NCI-H1105 (cell line): Measurements from ENCODE around the gene VASN.

Source experiments
- DNase-seq: peaks from one replicate; lab custom pipeline; 2025; lab: John Stamatoyannopoulos, UW

VASN gene

GRCh38 chr16:4372578-4373355 is 1.1 kb downstream of the VASN start:
- DNase-seq: peak; percentile 45

DNA sequence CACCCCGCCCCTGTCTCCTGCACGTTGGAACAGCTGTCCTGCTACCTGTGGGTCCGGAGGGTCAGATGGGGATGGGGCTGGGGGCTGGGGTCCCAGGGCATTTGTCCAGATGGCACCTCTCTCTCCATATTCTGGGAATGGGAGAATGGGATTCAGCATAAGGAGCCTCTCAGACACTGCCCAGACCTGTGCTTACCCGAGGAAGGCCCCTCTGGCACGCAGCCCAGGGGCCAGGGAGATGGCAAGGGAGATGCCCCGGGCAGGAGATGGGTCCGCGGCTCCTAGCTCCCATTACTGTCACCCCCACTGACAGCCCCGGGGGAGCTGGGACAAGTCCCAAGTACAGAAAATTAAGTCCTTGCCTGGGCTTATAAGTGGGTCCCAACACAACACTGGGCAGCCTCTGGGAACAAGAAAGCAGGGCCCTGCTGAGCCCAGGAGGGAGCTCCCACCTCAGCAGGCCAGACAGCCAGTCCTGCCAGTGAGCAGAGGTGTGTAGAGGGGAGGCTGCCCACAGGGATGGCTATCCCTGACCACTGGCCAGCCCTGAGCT is 1.8 kb downstream of the VASN start:
- no peak for DNase-seq

DNA sequence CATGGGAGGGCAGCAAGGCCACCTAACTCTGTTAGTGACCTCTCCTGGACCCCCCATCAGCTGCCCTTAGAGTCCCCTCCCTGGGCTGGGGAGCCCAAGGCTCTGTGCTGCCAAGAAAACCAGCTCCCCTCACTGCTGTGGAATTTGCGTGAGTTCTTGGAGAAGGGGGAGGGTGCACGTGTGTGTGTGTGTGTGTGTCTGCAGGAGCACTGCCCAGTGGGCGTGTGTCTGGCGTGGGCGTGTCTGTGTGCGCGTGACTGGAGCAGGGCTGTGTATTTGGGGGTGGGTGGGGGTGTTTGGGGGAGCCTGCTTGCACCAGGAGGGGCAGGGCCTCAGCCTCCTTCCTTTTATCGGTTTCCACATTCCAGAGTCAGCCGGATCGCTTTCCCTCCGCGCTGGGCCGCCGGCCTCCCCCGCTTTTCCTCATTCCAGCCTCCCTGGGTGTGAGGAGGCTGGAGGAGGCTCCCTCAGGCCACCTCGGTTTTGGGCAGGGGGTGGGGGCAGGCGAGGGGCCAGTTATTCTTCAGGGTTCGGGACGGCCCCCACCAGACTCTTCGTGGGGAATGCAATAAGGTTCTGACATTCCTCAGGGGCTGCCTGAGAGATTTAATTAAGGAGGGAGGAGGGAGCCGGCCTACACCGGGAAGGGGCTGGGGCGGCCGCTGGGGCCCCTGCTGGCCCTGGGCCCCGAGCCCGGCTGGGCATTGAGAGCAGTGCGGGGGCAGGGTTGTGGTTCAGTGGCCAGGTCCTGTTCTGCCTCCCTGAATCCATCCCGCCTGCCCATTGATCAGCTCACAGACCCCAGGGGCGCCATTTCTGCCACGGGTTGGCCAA is 2.5 kb downstream of the VASN start:
- no peak for DNase-seq

GRCh38 chr16:4375717-4376116 is 4.1 kb downstream of the VASN start:
- no peak for DNase-seq

DNA sequence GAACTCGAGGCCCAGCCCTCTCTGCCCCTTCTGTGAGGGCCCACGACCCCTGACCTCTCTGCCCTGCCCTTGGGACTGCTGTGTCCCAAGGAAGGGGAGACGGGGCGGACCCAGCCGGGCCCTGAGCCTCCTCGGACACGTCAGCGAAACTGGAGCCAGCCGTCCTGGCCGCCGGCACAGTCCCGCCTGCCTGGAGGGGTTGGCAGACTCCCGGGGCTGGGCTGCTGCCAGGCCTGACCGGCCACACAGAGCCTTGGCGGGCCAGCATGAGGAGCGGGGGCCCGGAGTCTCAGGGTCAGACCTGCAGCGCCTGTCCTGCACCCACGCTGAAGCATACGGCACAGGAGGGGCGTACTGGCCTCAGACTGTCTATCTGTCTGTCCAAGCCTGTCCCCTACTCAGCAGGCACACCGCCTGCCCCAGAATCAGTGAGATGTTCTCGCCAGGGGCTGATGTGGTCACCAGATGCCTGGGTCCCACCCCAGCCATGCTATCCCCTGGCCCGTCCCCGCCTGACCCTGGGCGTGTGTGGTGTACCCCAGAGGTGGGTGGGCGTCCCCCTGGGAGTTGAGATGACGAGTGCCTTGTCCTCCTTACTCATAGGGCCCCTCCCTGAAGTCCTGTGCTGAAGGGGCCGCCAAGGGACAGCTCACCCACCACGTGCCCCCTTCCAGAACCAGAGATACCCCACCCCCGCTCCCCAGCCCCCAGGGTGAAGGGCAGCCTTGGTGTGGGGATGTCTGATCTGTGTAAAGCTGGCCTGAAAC is 4.7 kb downstream of the VASN start:
- no peak for DNase-seq

DNA sequence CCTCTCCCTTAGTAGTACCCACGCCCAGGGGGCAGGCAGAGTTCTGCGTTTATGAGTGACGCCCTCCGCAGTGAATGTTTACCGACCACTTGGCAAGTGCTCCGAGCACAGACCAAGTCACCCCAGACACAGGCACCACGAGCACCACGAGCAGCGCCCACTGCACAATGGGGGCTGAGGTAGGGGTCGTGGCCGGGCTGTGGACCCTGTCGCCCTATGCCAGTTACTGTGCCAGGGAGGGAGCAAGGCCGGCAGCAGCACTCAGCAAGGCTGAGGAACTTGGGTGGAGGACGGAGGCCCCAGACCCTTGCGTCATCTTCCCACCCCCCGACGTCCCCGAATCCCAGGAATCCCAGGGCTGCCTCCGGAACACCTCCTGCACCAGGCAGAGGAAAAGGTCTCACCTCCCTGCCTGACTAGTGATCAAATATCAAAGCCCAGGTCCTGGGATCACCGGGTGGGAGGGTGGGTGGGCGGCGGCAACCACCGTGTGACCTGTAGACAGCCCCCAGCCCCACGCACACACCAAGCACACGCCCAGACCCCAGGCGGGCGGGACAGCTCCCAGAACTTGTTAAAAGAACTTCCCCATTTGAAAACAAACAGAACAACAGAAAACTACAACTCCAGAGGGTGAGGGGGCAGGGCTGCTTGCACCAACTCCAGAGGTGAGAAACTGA is 5.4 kb downstream of the VASN start:
- no peak for DNase-seq

GRCh38 chr16:4377573-4378154 is 6.0 kb downstream of the VASN start:
- no peak for DNase-seq

DNA sequence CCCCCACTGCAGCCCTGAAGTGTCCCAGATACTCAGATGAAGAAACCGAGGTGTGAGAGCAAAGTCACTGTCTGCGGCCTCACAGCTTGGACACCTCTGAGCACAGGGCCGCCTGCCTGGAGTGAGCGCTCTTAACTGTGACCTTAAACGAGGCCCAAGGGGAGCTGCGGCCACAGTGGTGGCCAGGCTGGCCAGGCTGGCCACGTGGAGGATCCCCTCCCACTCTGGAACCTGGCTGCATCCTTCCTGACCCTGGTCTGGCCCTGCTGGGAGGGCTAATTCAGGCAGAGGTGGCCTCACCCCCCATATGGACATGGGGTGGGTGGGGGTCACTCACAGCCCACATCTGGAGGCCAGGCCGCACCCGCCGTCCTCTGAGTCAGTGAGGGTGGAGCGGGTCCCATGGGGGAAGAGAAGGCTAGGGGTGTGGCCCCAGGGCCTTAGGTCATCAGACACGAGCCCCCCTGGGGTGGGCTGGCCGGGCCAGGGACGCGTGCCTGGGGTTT is 6.6 kb downstream of the VASN start:
- no peak for DNase-seq

- no peak for DNase-seq
Measured at GRCh38 chr16:4378999-4379690, 7.5 kb downstream of the VASN start.

DNA sequence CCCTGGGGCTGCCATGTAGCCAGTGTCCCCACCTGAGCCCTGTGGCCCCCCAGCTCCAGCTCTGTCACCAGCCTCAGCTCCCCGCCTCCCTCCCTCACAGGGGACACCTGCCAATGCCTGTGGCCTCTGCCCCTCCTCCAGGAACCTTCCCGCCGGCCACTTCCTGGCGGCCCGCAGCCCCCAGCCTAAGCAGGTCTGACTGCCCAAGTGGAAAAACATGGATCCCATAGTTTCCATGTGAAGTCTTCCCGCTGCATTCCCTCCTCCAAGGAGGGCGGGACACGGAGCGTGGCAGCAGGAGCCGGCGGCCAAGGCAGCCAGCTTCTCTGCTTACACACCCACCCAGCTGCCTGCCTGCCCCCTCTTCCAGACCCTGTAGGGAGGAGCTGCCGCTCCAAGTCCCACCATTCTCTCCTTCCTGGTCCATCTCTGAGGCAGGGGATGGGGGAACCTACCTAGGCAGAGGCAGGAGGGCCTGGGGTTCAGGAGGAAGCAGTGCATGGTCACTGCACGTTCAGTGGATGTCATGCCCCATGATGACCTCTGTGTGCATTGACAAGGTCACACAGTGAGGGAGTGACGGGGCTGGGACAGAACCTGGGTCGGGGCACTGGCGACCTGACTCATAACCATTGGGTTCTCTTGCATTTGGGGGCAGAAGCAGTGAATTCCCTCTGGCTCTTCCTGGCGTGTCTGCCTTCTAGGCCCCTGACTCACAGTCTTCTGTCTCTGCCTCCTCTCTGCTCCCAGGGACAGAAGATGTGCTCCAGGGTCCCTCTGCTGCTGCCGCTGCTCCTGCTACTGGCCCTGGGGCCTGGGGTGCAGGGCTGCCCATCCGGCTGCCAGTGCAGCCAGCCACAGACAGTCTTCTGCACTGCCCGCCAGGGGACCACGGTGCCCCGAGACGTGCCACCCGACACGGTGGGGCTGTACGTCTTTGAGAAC is 8.7 kb downstream of the VASN start:
- DNase-seq: no peak

- DNase-seq: no peak
Measured at GRCh38 chr16:4381072-4381934, 9.7 kb downstream of the VASN start.

DNA sequence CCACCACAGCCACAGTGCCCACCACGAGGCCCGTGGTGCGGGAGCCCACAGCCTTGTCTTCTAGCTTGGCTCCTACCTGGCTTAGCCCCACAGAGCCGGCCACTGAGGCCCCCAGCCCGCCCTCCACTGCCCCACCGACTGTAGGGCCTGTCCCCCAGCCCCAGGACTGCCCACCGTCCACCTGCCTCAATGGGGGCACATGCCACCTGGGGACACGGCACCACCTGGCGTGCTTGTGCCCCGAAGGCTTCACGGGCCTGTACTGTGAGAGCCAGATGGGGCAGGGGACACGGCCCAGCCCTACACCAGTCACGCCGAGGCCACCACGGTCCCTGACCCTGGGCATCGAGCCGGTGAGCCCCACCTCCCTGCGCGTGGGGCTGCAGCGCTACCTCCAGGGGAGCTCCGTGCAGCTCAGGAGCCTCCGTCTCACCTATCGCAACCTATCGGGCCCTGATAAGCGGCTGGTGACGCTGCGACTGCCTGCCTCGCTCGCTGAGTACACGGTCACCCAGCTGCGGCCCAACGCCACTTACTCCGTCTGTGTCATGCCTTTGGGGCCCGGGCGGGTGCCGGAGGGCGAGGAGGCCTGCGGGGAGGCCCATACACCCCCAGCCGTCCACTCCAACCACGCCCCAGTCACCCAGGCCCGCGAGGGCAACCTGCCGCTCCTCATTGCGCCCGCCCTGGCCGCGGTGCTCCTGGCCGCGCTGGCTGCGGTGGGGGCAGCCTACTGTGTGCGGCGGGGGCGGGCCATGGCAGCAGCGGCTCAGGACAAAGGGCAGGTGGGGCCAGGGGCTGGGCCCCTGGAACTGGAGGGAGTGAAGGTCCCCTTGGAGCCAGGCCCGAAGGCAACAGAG is 10.5 kb downstream of the VASN start:
- DNase-seq: no peak

- DNase-seq: no peak
Measured at GRCh38 chr16:4382795-4383357, 11.2 kb downstream of the VASN start.

DNA sequence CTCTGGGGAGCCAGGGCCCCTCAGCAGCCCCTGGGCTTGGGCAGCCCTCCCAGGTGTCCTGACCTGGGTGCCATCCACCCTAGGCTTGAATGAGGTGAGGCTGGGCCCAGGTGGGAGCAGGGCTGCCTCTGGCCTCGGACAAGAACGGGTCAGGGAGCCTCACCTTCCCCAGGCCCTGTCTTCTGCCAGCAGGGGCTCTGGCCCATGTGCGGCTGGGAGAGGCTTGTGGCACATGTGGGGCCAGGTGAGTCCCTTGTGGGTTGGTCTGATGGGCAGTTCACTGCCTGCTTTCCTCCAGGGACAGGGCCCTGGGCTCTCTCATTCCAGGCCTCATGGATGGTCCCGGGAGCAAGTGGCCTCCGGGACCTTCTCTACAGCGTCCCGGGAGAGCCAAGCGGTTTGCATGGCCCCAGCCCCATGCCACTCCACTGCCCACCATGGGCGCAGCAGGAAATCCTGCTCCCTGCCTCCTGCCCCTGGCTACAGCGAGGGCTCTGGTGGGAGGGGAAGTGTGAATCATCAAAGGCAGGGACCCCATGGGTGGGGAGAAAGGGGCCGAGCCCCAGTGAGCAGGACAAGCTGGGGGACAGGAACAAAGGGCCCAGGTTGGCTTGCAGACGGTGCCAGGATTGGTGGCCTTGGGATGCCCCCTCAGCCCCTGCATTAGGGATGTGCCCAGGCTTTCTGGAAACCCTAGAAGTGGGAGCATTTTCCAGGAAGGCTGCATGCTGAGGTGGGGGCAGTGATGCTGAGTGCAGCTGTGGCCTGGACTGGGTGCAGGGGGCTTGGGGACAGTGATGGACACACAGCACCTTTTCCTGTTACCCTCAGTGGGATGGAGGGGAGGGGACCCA is 12.2 kb downstream of the VASN start:
- DNase-seq: no peak

GRCh38 chr16:4384509-4384942 is 12.9 kb downstream of the VASN start:
- DNase-seq: no peak
